Neural cell (in vitro differentiated cells): ENCODE measurements around the gene KHK. TPM values are rescaled to one million over a fixed set of nuclear protein-coding genes. Genes with fewer than 3 reads are reported as not detected.

Source experiments
- H2AFZ ChIP-seq: fragments of 200-600, 300-800 bp; sonication (generic), shearing (Covaris generic); 2 replicates; pipeline ENCODE4 v1.6.0; 2014; ENCODE audit warnings: low read depth, mild to moderate bottlenecking, antibody characterized with exemption, low read length, moderate library complexity
- H3F3A ChIP-seq: fragments of 200-600 bp; shearing (Covaris generic); 2 replicates; pipeline ENCODE4 v1.6.1; 2016; ENCODE audit warnings: mild to moderate bottlenecking, moderate library complexity, mixed read lengths, antibody characterized with exemption, low read length; ENCODE audit not compliant: insufficient read depth, poor library complexity, severe bottlenecking
- H3K27ac ChIP-seq: fragments of 200-600, 300-800 bp; sonication (generic), shearing (Covaris generic); 2 replicates; pipeline ENCODE4 v1.5.1; 2014; ENCODE audit warnings: mild to moderate bottlenecking, low read length, moderate library complexity
- H3K27me3 ChIP-seq: fragments of 300-800, 200-600 bp; sonication (generic), shearing (Covaris generic); 2 replicates; pipeline ENCODE4 v1.6.0; 2014; ENCODE audit warnings: mild to moderate bottlenecking, low read depth, low read length, moderate library complexity; ENCODE audit not compliant: insufficient read depth
- H3K36me3 ChIP-seq: fragments of 300-800, 200-600 bp; sonication (generic), shearing (Covaris generic); 2 replicates; pipeline ENCODE4 v1.5.1; 2014; ENCODE audit warnings: mild to moderate bottlenecking, antibody characterized with exemption, low read length, moderate library complexity; ENCODE audit not compliant: insufficient read depth
- H3K4me2 ChIP-seq: fragments of 300-800, 200-600 bp; sonication (generic), shearing (Covaris generic); 2 replicates; pipeline ENCODE4 v1.6.0; 2014; ENCODE audit warnings: mild to moderate bottlenecking, low read length
- H3K4me3 ChIP-seq: fragments of 300-800, 200-600 bp; sonication (generic), shearing (Covaris generic); 2 replicates; pipeline ENCODE4 v1.5.1; 2014; ENCODE audit warnings: mild to moderate bottlenecking, low read length, moderate library complexity
- H3K79me2 ChIP-seq: fragments of 200-600 bp; shearing (Covaris generic); replicated peaks from 2 replicates; pipeline ENCODE4 v1.6.0; 2014; ENCODE audit warnings: mild to moderate bottlenecking, low read length, moderate library complexity; ENCODE audit not compliant: insufficient read depth
- H3K9ac ChIP-seq: fragments of 300-800, 200-600 bp; sonication (generic), shearing (Covaris generic); 2 replicates; pipeline ENCODE4 v1.6.1; 2016; ENCODE audit warnings: mild to moderate bottlenecking, low read length, mixed read lengths
- H3K9me2 ChIP-seq: fragments of 200-600 bp; shearing (Covaris generic); 2 replicates; pipeline ENCODE4 v1.6.1; 2016; ENCODE audit warnings: mild to moderate bottlenecking, low read length, mixed read lengths; ENCODE audit not compliant: insufficient read depth
- H3K9me3 ChIP-seq: fragments of 200-600, 300-800 bp; sonication (generic), shearing (Covaris generic); 2 replicates; pipeline ENCODE4 v1.6.1; 2016; ENCODE audit warnings: mild to moderate bottlenecking, mixed run types, low read length, moderate library complexity, mixed read lengths
- H4K20me1 ChIP-seq: fragments of 200-600 bp; shearing (Covaris generic); 2 replicates; pipeline ENCODE4 v1.6.1; 2016; ENCODE audit warnings: mild to moderate bottlenecking, mixed run types; ENCODE audit not compliant: insufficient read depth
- CTCF ChIP-seq: fragments of 450-650 bp; IDR thresholded peaks from 2 replicates; pipeline ENCODE4 v1.5.1; 2014; ENCODE audit warnings: antibody characterized with exemption, mild to moderate bottlenecking, moderate library complexity; ENCODE audit not compliant: poor library complexity, severe bottlenecking
- EP300 ChIP-seq: fragments of 450-650 bp; conservative IDR thresholded peaks from 2 replicates; pipeline ENCODE4 v1.6.1; 2014; ENCODE audit warnings: antibody characterized with exemption, mild to moderate bottlenecking, moderate library complexity; ENCODE audit not compliant: poor library complexity, severe bottlenecking
- EZH2 ChIP-seq: fragments of 200-600, 300-800 bp; shearing (Covaris generic), sonication (generic); IDR thresholded peaks from 2 replicates; pipeline ENCODE4 v1.6.1; 2014; ENCODE audit warnings: antibody characterized with exemption, low read length, borderline replicate concordance, mild to moderate bottlenecking; ENCODE audit not compliant: insufficient read depth, poor library complexity, severe bottlenecking
- MXI1 ChIP-seq: fragments of 450-650 bp; conservative IDR thresholded peaks from 2 replicates; pipeline ENCODE4 v1.6.1; 2014; ENCODE audit warnings: antibody characterized with exemption, mild to moderate bottlenecking; ENCODE audit not compliant: poor library complexity, severe bottlenecking
- POLR2AphosphoS5 ChIP-seq: IDR thresholded peaks from 2 replicates; pipeline ENCODE4 v1.6.1; 2012
- RAD21 ChIP-seq: fragments of 450-650 bp; conservative IDR thresholded peaks from 2 replicates; pipeline ENCODE4 v1.6.1; 2014; ENCODE audit warnings: antibody characterized with exemption, mild to moderate bottlenecking, moderate library complexity
- REST ChIP-seq: IDR thresholded peaks from 2 replicates; pipeline ENCODE4 v1.6.1; 2012; ENCODE audit warnings: borderline replicate concordance
- SMC3 ChIP-seq: fragments of 450-650 bp; conservative IDR thresholded peaks from 2 replicates; pipeline ENCODE4 v1.6.1; 2014; ENCODE audit warnings: antibody characterized with exemption, mild to moderate bottlenecking, moderate library complexity; ENCODE audit not compliant: poor library complexity
- TAF1 ChIP-seq: IDR thresholded peaks from 2 replicates; pipeline ENCODE4 v1.6.1; 2012; ENCODE audit warnings: low read depth
- polyA plus RNA-seq: library from polyadenylated mRNA; depleted of rRNA; stranded (reverse); fragments of >200 nt; gene quantifications from 2 replicates; pipeline ENCODE4 v1.2.3, GENCODE V29; 2014

The KHK gene
- polyA plus RNA-seq, 1 donor from 2014 or later = 4.1 TPM

DNA sequence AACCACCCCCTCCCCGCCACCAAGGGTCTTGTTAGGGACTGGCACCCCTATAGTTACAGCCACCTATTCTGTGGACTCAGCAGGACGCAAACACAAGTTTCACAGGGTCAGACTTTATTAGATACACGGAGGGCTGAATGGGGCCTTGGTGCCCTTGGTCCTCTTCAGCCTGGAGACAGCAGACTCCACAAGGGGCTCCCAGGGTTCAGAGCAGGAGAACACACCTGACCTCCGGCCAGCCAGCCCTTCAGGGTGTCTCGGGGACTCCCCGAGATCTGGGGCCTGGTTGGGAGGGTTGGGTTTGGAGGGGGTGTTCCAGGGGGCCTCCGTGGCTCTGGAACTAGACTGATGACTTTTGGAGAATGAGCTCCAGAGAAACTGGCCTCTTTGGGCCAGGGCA is 50.2 kb downstream of the KHK start:
- Histone ChIP-seq H4K20me1 (no peaks in the 10 kb centered on the region), H3K79me2 (peaks cover 4% of the 10 kb centered on the region), H3K27me3 (no peaks in the 10 kb centered on the region), H3K9ac (no peak overlapping the region), H3K4me3 (no peak overlapping the region), H3K4me2 (no peak overlapping the region), H3K27ac (no peak overlapping the region), H3K36me3 (no peaks in the 10 kb centered on the region), H3F3A (no peaks in the 10 kb centered on the region), H3K9me3 (no peaks in the 10 kb centered on the region), H2AFZ (no peak overlapping the region), H3K9me2 (no peaks in the 10 kb centered on the region)
- no peak for TF ChIP-seq EP300
- TF ChIP-seq MXI1 = no peak
- TF ChIP-seq TAF1 = no peak
- no peak for TF ChIP-seq CTCF
- no peak for TF ChIP-seq EZH2
- TF ChIP-seq SMC3 = no peak
- TF ChIP-seq POLR2AphosphoS5 = no peak

GRCh38 chr2:27137322-27137935 is 50.9 kb downstream of the KHK start:
- Histone ChIP-seq H3K79me2 (peaks cover 4% of the 10 kb centered on the region), H3K9ac (no peak overlapping the region), H3K9me2 (no peaks in the 10 kb centered on the region), H3K27me3 (no peaks in the 10 kb centered on the region), H4K20me1 (no peaks in the 10 kb centered on the region), H3K4me2 (no peak overlapping the region), H3K9me3 (no peaks in the 10 kb centered on the region), H3K27ac (no peak overlapping the region), H2AFZ (no peak overlapping the region), H3K4me3 (no peak overlapping the region), H3F3A (no peaks in the 10 kb centered on the region), H3K36me3 (no peaks in the 10 kb centered on the region)
- no peak for TF ChIP-seq EZH2
- no peak for TF ChIP-seq CTCF
- TF ChIP-seq TAF1 = no peak
- TF ChIP-seq POLR2AphosphoS5 = no peak
- no peak for TF ChIP-seq REST
- no peak for TF ChIP-seq EP300
- TF ChIP-seq MXI1 = no peak
- TF ChIP-seq RAD21 = no peak
- no peak for TF ChIP-seq SMC3
